Psoas muscle (tissue), 8 donors: Measurements from ENCODE around the gene TPBGL. TPM values are rescaled to one million over a fixed set of nuclear protein-coding genes. Genes with fewer than 3 reads are reported as not detected.

ENCODE experiments used
- ATAC-seq, 4 donors: fragments of 200-7000 bp; cut with Tn5 transposase; one replicate each; pipeline ENCODE4 v1.9.1; 2020; ENCODE audit warnings: moderate library complexity in 3 of 4, mild to moderate bottlenecking in 2 of 4
- DNase-seq, 2 donors: peaks; one replicate each; pipeline ENCODE4 v3.0.0-alpha.2; 2020
- H3K27ac ChIP-seq: fragments of 200-600 bp; one replicate; pipeline ENCODE4 v1.8.0; 2022
- H3K27me3 ChIP-seq, 3 donors: fragments of 200-600 bp in 1 of 3; one replicate each; pipeline versions ENCODE4 v1.6.1 to v1.8.0; 2013 to 2022; ENCODE audit warnings: low read length in 2 of 3, mild to moderate bottlenecking in 2 of 3, moderate library complexity in 1 of 3; ENCODE audit not compliant: insufficient read depth in 3 of 3
- H3K36me3 ChIP-seq, 2 donors: fragments of 200-600 bp in 1 of 2; one replicate each; pipeline versions ENCODE4 v1.6.1 to v1.8.0; 2013 to 2022; ENCODE audit warnings: low read depth in 1 of 2, mild to moderate bottlenecking in 1 of 2, moderate library complexity in 1 of 2; ENCODE audit not compliant: insufficient read depth in 1 of 2
- H3K4me1 ChIP-seq: fragments of 200-600 bp; one replicate; pipeline ENCODE4 v1.8.0; 2022
- H3K4me3 ChIP-seq: fragments of 200-600 bp; one replicate; pipeline ENCODE4 v1.8.0; 2022; ENCODE audit warnings: mild to moderate bottlenecking
- H3K9me3 ChIP-seq: fragments of 200-600 bp; one replicate; pipeline ENCODE4 v1.8.0; 2022
- CTCF ChIP-seq: fragments of 200-600 bp; IDR thresholded peaks from one replicate; pipeline ENCODE4 v1.8.0; 2022; ENCODE audit warnings: antibody characterized with exemption
- WGBS, 3 donors: extraction: QIAGEN DNeasy Blood & Tissue Kit; methylation state at CpG; one replicate each; pipeline versions ENCODE4 v1.1.6 to v1.1.7; 2013; 5-methylcytosine and 5-hydroxymethylcytosine counted together
- intact Hi-C, 2 donors: fragments of 100-400 bp; cut with DNase I; formaldehyde crosslinking; loops; one replicate each; pipeline versions ENCODE4 v1.11.0 to v1.14.2; 2022
- polyA plus RNA-seq, 3 donors: library from polyadenylated mRNA; stranded (reverse); fragments of 200-250 nt; gene quantifications; one replicate each; pipeline ENCODE4 v1.2.3, GENCODE V29; 2013
- total RNA-seq, 4 donors: library from RNA; stranded (reverse); fragmentation: NEBNext Ultra II Directional in 2 of 4; extraction: Animal tissue kit (Norgen Biotek cat#: 25700) in 2 of 4; gene quantifications; one replicate each; pipeline versions ENCODE4 v1.2.1 to v1.2.4, GENCODE V29; 2021 to 2023
- donor health status: healthy with polysubstance abuse.
- donor health status: DM: no; HTN: no; CAD: no; lungs with moderate emphysema.
- donor health status: Bipolar disorder and iron deficiency.
- donor health status: healthy.
- donor health status: DM: yes; HTN: yes; CAD: no.
- donor health status: DM: no; HTN: no; CAD: no.
- donor health status: DM: no; HTN: no; CAD: no.
- donor health status: DM: yes; HTN: yes; CAD: no.

TPBGL gene
- total and polyA plus RNA-seq, 7 donors: 0.01 to 0.11 (median 0.05) TPM; not detected in 4

GRCh38 chr11:75269896-75270295 lies 29.3 kb downstream of the TPBGL start:
- Histone ChIP-seq H3K4me3 (no peak overlapping the region), H3K9me3 (no peaks in the 10 kb centered on the region), H3K36me3 (peaks cover 0 to 13% of the 10 kb centered on the region in 2 donors), H3K4me1 (no peaks in the 10 kb centered on the region), H3K27me3 (no peaks in the 10 kb centered on the region), H3K27ac (no peak overlapping the region)
- no peak for TF ChIP-seq CTCF
- 88 to 89% (median 89%) methylated on average over 9 of the region's 9 CpGs for WGBS, 3 donors
- DNase-seq (peak in 1 of 2 donors; percentile 20), ATAC-seq (no peak)
- intact Hi-C loops: no loop called here

- H3K4me1 ChIP-seq: no peaks in the 10 kb centered on the region
- 59 to 81% (median 64%) methylated on average over 3 of the region's 3 CpGs for WGBS, 3 donors
- TF ChIP-seq CTCF: no peak
- no peaks in the 10 kb centered on the region for H3K27me3 ChIP-seq
- ATAC-seq (no peak), DNase-seq (peak in 1 of 2 donors; percentile 23)
- H3K27ac ChIP-seq: no peak overlapping the region
- intact Hi-C loops: no loop called here
- no peaks in the 10 kb centered on the region for H3K9me3 ChIP-seq
- peaks cover 0 to 13% of the 10 kb centered on the region in 2 donors for H3K36me3 ChIP-seq
- no peak overlapping the region for H3K4me3 ChIP-seq
These were observed 30.4 kb downstream of the TPBGL start for GRCh38 chr11:75270896-75271418.

- DNase-seq (no peak), ATAC-seq (no peak)
- Histone ChIP-seq H3K4me3 (no peak overlapping the region), H3K4me1 (no peaks in the 10 kb centered on the region), H3K36me3 (peaks cover 0 to 13% of the 10 kb centered on the region in 2 donors), H3K27me3 (no peaks in the 10 kb centered on the region), H3K9me3 (no peaks in the 10 kb centered on the region), H3K27ac (no peak overlapping the region)
- WGBS, 3 donors: 63 to 68% (median 64%) methylated on average over 6 of the region's 6 CpGs
- intact Hi-C loops: no loop called here
- TF ChIP-seq CTCF: no peak
These were observed 31.2 kb downstream of the TPBGL start for GRCh38 chr11:75271730-75272129.

- ATAC-seq (no peak), DNase-seq (no peak)
- 90 to 96% (median 92%) methylated on average over 5 of the region's 5 CpGs for whole genome bisulfite sequencing, 3 donors
- no peak overlapping the region for H3K4me3 ChIP-seq
- intact Hi-C loops: no loop called here
- no peaks in the 10 kb centered on the region for H3K4me1 ChIP-seq
- H3K9me3 ChIP-seq: no peaks in the 10 kb centered on the region
- H3K27me3 ChIP-seq: no peaks in the 10 kb centered on the region
- TF ChIP-seq CTCF: no peak
- H3K36me3 ChIP-seq: peaks cover 0 to 17% of the 10 kb centered on the region in 2 donors
- no peak overlapping the region for H3K27ac ChIP-seq
These were observed 31.8 kb downstream of the TPBGL start for GRCh38 chr11:75272391-75272790.

GRCh38 chr11:75272821-75273301 lies 32.3 kb downstream of the TPBGL start:
- Histone ChIP-seq H3K4me3 (no peak overlapping the region), H3K27ac (no peak overlapping the region), H3K9me3 (no peaks in the 10 kb centered on the region), H3K36me3 (peaks cover 0 to 22% of the 10 kb centered on the region in 2 donors), H3K4me1 (no peaks in the 10 kb centered on the region), H3K27me3 (no peaks in the 10 kb centered on the region)
- no peak for TF ChIP-seq CTCF
- intact Hi-C loops: no loop called here
- DNase-seq: no peak
- WGBS, 3 donors: 90 to 92% (median 91%) methylated on average over 9 to 12 of the region's 12 CpGs
- no peak for ATAC-seq
